Astrocyte of the spinal cord (primary cell): Measurements from ENCODE around the gene LCNL1.

Source experiments
- DNase-seq: peaks from one replicate; pipeline ENCODE4 v3.0.0; 2011; ENCODE audit warnings: low read depth, low spot score
- H3K4me3 ChIP-seq: 2 replicates; pipeline ENCODE4 v1.5.1; 2011; ENCODE audit warnings: low read depth, mild to moderate bottlenecking, low read length, moderate library complexity
- CTCF ChIP-seq: IDR thresholded peaks from 2 replicates; pipeline ENCODE4 v1.5.1; 2012; ENCODE audit warnings: low read depth, mild to moderate bottlenecking, low read length, inconsistent platforms
- in situ Hi-C: cut with HindIII; loops from 2 replicates; pipeline ENCODE4 v1.10.0; 2017; ENCODE audit warnings: low sequenced_read_pairs

Gene LCNL1

GRCh38 chr9:136947028-136947891 is 35.5 kb upstream of the LCNL1 start:
- H3K4me3 ChIP-seq: no peak overlapping the region
- no peak for DNase-seq
- no peak for TF ChIP-seq CTCF
- in situ Hi-C loops: loop anchor here (25.0 kb wide), 1 partner anchor 90 kb away; the partner anchor contains the start of genes ABCA2, FUT7 and NPDC1

DNA sequence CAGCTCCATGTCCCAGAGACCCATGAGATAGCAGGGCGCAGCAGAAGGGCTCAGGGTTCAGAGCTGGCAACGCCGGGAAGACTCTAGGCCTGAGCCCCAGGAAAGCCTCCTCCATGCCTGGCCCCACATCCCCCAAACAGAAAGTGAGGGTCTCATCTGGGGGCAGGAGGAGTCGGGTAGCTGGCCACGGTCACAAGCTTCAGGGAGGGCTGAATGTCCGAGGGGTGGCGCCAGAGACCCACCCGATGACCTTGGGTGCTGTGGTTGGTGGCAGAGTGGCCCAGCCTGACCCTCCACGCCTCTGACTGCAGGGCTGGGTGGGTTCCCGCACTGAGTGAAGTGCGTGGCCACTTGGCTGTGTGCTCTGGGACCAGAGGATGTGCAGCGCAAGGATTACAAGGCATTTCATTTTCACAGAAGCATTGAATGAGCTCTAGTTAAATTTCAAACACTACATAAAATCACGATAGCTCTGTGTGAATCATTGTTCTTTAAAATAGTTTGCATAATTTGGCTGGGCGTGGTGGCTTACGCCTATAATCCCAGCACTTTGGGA is 34.8 kb upstream of the LCNL1 start:
- H3K4me3 ChIP-seq: no peak overlapping the region
- DNase-seq: peak; percentile 10
- in situ Hi-C loops: loop anchor here (25.0 kb wide), 1 partner anchor 89 kb away; the partner anchor contains the start of genes ABCA2, FUT7 and NPDC1
- peak; percentile 61 for TF ChIP-seq CTCF

- TF ChIP-seq CTCF: no peak
- peak overlapping the region; percentile 50 for H3K4me3 ChIP-seq
- in situ Hi-C loops: loop anchor here (25.0 kb wide), 1 partner anchor 88 kb away; the partner anchor contains the start of genes ABCA2, FUT7 and NPDC1
- no peak for DNase-seq
These were observed 33.5 kb upstream of the LCNL1 start for GRCh38 chr9:136949239-136949816.

- in situ Hi-C loops: loop anchor here (25.0 kb wide), 1 partner anchor 87 kb away; the partner anchor contains the start of genes ABCA2, FUT7 and NPDC1
- DNase-seq: peak; percentile 80
- peak overlapping the region; percentile 50 for H3K4me3 ChIP-seq
- no peak for TF ChIP-seq CTCF
These were observed 32.8 kb upstream of the LCNL1 start for GRCh38 chr9:136949817-136950655.

DNA sequence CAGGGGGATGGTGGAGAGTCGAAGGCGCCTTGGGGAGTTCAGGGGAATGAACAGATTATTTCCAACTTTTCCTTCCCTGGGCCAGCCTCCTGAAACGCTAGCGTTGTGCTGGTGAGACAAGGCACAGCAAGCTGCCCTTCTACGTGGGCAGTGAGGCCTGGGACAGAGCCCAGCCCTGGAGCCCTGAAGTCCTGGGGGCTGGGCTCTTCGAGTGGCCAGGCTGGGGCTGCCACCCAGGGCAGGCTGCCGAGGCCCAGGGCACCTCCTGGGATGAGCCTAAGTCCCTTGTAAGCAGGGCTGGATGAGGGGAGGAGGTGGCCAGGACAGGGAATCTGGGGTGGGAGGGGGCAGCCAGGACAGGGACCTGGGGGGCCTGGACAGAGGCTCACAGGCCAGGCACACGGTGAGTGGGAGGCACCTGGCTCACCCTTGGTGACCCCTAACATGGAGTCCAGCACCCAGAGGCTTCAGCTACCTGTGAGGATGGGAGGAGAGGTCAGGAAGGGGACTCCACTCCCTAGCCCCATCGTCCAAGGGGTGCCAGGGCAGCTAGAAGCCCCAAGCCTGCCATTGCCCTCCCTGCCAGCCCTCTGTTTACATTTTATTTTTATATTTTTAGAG is 32.0 kb upstream of the LCNL1 start:
- in situ Hi-C loops: no loop called here

More for the DNA sequence above, 32.0 kb upstream of the LCNL1 start:
- TF ChIP-seq CTCF: no peak
- peak overlapping the region; percentile 50 for H3K4me3 ChIP-seq
- DNase-seq: no peak
